HCT116 (cell line): ENCODE measurements around the gene GNG4.

Experiments
- EZH2 ChIP-seq: fragments of 200-600 bp; sonication (generic); IDR thresholded peaks from 2 replicates; pipeline ENCODE4 v1.6.1; 2017; ENCODE audit warnings: antibody characterized with exemption, mixed run types
- EZH2phosphoT487 ChIP-seq: fragments of 200-600 bp; IDR thresholded peaks from 2 replicates; pipeline ENCODE4 v1.6.1; 2018; ENCODE audit warnings: antibody characterized with exemption, borderline replicate concordance
- POLR2A ChIP-seq: IDR thresholded peaks from 2 replicates; pipeline ENCODE4 v1.7.0; 2011; ENCODE audit warnings: borderline replicate concordance; ENCODE audit not compliant: insufficient read depth, insufficient read length; ENCODE audit errors: extremely low read depth
- POLR2AphosphoS5 ChIP-seq: IDR thresholded peaks from 2 replicates; pipeline ENCODE4 v1.6.1; 2011; ENCODE audit warnings: mild to moderate bottlenecking, low read depth, low read length, moderate library complexity
- RAD21 ChIP-seq: IDR thresholded peaks from 2 replicates; pipeline ENCODE4 v1.6.1; 2012; ENCODE audit warnings: low read depth, mild to moderate bottlenecking
- YY1 ChIP-seq: IDR thresholded peaks from 2 replicates; pipeline ENCODE4 v1.6.1; 2011; ENCODE audit warnings: low read length, low read depth, moderate library complexity, mild to moderate bottlenecking; ENCODE audit not compliant: insufficient replicate concordance; ENCODE audit errors: extremely low read depth
- ZNF274 ChIP-seq: fragments of 200-500 bp; sonication (Bioruptor generic); IDR thresholded peaks from 2 replicates; pipeline ENCODE4 v1.6.1; 2014; ENCODE audit warnings: mild to moderate bottlenecking, low read depth, low read length, inconsistent platforms
- TF ChIP-seq, protein P1 (sequence below), 3 experiments: fragments of 200-600 bp in 1 of 3; sonication (generic) in 1 of 3; IDR thresholded peaks in 2 of 3; conservative IDR thresholded peaks in 1 of 3; 2 replicates each; pipeline ENCODE4 v1.5.1; 2012 to 2017; ENCODE audit warnings: low read depth in 2 of 3, low read length in 2 of 3, antibody characterized with exemption in 1 of 3, borderline replicate concordance in 1 of 3, control low read depth in 1 of 3, mild to moderate bottlenecking in 1 of 3, mixed read lengths in 1 of 3, mixed run types in 1 of 3, moderate library complexity in 1 of 3; ENCODE audit not compliant: insufficient read depth in 1 of 3

DNA sequence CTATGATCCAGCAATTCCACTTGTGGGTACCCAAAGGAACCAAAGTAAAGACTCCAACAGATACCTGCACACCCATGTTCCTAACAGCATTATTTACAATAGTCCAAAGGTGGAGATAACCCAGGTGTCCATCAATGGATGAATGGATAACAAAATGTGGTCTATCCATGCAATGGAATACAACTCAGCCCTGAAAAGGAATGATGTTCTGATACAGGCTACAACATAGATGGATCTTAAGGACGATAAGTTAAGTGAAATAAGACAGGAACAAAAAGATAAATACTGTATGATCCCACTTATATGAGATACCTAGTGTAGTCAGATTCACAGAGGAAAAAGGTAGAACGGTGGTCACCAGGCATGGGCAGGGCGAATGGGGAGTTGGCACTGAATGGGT lies 69.7 kb downstream of the GNG4 start:
- TF ChIP-seq, protein P1, sequence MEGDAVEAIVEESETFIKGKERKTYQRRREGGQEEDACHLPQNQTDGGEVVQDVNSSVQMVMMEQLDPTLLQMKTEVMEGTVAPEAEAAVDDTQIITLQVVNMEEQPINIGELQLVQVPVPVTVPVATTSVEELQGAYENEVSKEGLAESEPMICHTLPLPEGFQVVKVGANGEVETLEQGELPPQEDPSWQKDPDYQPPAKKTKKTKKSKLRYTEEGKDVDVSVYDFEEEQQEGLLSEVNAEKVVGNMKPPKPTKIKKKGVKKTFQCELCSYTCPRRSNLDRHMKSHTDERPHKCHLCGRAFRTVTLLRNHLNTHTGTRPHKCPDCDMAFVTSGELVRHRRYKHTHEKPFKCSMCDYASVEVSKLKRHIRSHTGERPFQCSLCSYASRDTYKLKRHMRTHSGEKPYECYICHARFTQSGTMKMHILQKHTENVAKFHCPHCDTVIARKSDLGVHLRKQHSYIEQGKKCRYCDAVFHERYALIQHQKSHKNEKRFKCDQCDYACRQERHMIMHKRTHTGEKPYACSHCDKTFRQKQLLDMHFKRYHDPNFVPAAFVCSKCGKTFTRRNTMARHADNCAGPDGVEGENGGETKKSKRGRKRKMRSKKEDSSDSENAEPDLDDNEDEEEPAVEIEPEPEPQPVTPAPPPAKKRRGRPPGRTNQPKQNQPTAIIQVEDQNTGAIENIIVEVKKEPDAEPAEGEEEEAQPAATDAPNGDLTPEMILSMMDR (IDR thresholded peaks at IDR 0.05 in 2 of 3, conservative IDR thresholded peaks at IDR 0.05 in 1 of 3; ENCODE audit: borderline replicate concordance in 1 of 3, insufficient read depth in 1 of 3, low read depth in 2 of 3, low read length in 2 of 3), result no peak
- TF ChIP-seq ZNF274, result no peak
- TF ChIP-seq POLR2A, result no peak
- no peak for TF ChIP-seq EZH2phosphoT487
- TF ChIP-seq RAD21, result no peak
- no peak for TF ChIP-seq EZH2
- TF ChIP-seq YY1, result no peak
- no peak for TF ChIP-seq POLR2AphosphoS5
